HepG2 (cell line): ENCODE data around the gene HPCAL1. TPM values are rescaled to one million over a fixed set of nuclear protein-coding genes. Genes with fewer than 3 reads are reported as not detected.

ENCODE experiments used
- HMG20B ChIP-seq: conservative IDR thresholded peaks from 2 replicates; pipeline ENCODE4 v1.6.1; 2016; ENCODE audit warnings: missing genetic modification reagents, missing compliant biosample characterization
- MATR3 ChIP-seq: sonication (generic); formaldehyde crosslinking; IDR thresholded peaks from 2 replicates; pipeline ENCODE4 v1.4.0; 2020; ENCODE audit warnings: missing genetic modification reagents
- MIER2 ChIP-seq: IDR thresholded peaks from 2 replicates; pipeline ENCODE4 v1.6.1; 2016; ENCODE audit warnings: missing biosample characterization, missing genetic modification reagents
- NFYB ChIP-seq: sonication (generic); formaldehyde crosslinking; IDR thresholded peaks from 2 replicates; pipeline ENCODE4 v1.4.0; 2020; ENCODE audit warnings: missing genetic modification reagents
- SMAD1 ChIP-seq: sonication (generic); formaldehyde crosslinking; IDR thresholded peaks from 2 replicates; pipeline ENCODE4 v1.4.0; 2020; ENCODE audit warnings: missing genetic modification reagents, low read depth, mild to moderate bottlenecking, borderline replicate concordance
- TBX2 ChIP-seq: sonication (generic); formaldehyde crosslinking; IDR thresholded peaks from 2 replicates; pipeline ENCODE4 v1.5.0; 2020; ENCODE audit warnings: missing genetic modification reagents, mild to moderate bottlenecking, borderline replicate concordance
- TEAD2 ChIP-seq: sonication (generic); formaldehyde crosslinking; IDR thresholded peaks from 2 replicates; pipeline ENCODE4 v1.9.0; 2021; ENCODE audit warnings: missing genetic modification reagents
- ZNF460 ChIP-seq: sonication (generic); formaldehyde crosslinking; IDR thresholded peaks from 2 replicates; pipeline ENCODE4 v1.5.1; 2020; ENCODE audit warnings: missing genetic modification reagents, mild to moderate bottlenecking, borderline replicate concordance
- ZNF569 ChIP-seq: sonication (generic); formaldehyde crosslinking; IDR thresholded peaks from 2 replicates; pipeline ENCODE4 v1.5.0; 2020; ENCODE audit warnings: mild to moderate bottlenecking, missing genetic modification reagents, moderate library complexity, borderline replicate concordance
- ZNF709 ChIP-seq: sonication (generic); formaldehyde crosslinking; IDR thresholded peaks from 2 replicates; pipeline ENCODE4 v1.5.0; 2020; ENCODE audit warnings: mild to moderate bottlenecking, missing genetic modification reagents
- ZNF747 ChIP-seq: sonication (generic); formaldehyde crosslinking; IDR thresholded peaks from 2 replicates; pipeline ENCODE4 v1.8.1; 2023; ENCODE audit warnings: missing genetic modification reagents, mild to moderate bottlenecking, borderline replicate concordance
- polyA plus RNA-seq, 8 experiments: library from polyadenylated mRNA; depleted of rRNA in 3 of 8; stranded (reverse) in 7 of 8; unstranded in 1 of 8; fragments of >200 nt; fragmentation: Illumina TruSeq in 4 of 8; extraction: Trizol in 4 of 8; gene quantifications; 2 replicates each; pipeline versions ENCODE4 v1.2.1 to v1.2.3, GENCODE V29; 2011 to 2016; ENCODE audit warnings: low read depth in 4 of 8, missing spikeins in 1 of 8, mixed read lengths in 1 of 8; ENCODE audit not compliant: insufficient read depth in 1 of 8
- total RNA-seq, 5 experiments: library from RNA; depleted of rRNA; stranded (reverse); fragments of >200 nt; fragmentation: Illumina TruSeq; extraction: Trizol; gene quantifications; 2 replicates each; pipeline ENCODE4 v1.2.3, GENCODE V29; 2016; ENCODE audit warnings: low read depth in 1 of 5
- TF ChIP-seq, protein P1 (sequence below): IDR thresholded peaks from 2 replicates; pipeline ENCODE4 v1.6.1; 2016; ENCODE audit warnings: missing compliant biosample characterization, missing genetic modification reagents, borderline replicate concordance
- TF ChIP-seq, protein P2 (sequence below): sonication (generic); formaldehyde crosslinking; IDR thresholded peaks from 2 replicates; pipeline ENCODE4 v1.5.0; 2020; ENCODE audit warnings: mild to moderate bottlenecking, missing genetic modification reagents
- TF ChIP-seq, protein P3 (sequence below), 2 experiments: fragments of 450-650 bp in 1 of 2; sonication (generic) in 1 of 2; formaldehyde crosslinking; IDR thresholded peaks; 2 replicates each; pipeline versions ENCODE4 v1.5.0 to v1.8.0; 2020 to 2022; ENCODE audit warnings: mild to moderate bottlenecking in 1 of 2, missing genetic modification reagents in 1 of 2
- TF ChIP-seq, protein P4 (sequence below): sonication (generic); formaldehyde crosslinking; IDR thresholded peaks from 2 replicates; pipeline ENCODE4 v1.4.0; 2020; ENCODE audit warnings: missing genetic modification reagents, borderline replicate concordance
- TF ChIP-seq, protein P5 (sequence below), 2 experiments: sonication (generic) in 1 of 2; formaldehyde crosslinking in 1 of 2; IDR thresholded peaks; 2 replicates each; pipeline versions ENCODE4 v1.4.0 to v1.6.1; 2018 to 2020; ENCODE audit warnings: missing genetic modification reagents in 2 of 2, borderline replicate concordance in 1 of 2, low read depth in 1 of 2, mild to moderate bottlenecking in 1 of 2, missing biosample characterization in 1 of 2
- TF ChIP-seq, protein P6 (sequence below): sonication (generic); formaldehyde crosslinking; IDR thresholded peaks from 2 replicates; pipeline ENCODE4 v1.5.0; 2020; ENCODE audit warnings: mild to moderate bottlenecking, low read depth, missing genetic modification reagents, borderline replicate concordance

HPCAL1 gene
- total and polyA plus RNA-seq, 2 of the 13 experiments (the other 11 are each of a cell fraction or from before 2014, with no cell fraction given): 29.5 to 29.9 TPM

DNA sequence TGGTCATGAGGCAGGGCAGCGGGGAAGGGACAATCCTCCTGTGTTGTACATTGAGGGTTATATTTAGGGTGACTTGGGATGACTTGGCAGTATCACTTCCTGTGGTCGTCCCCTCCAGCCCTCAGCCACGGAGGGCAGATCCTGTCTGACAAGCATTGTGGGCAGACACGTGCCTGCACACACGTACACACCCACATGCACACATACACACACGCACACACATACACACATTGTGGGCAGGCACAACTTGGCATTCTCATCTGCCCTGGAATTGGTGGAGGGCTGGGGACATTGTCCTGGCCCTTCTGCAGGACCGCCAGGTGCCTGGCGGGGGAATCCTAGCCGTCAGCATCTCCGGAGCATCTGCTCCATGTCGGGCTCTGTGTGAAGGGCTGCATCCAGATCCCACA, 97.9 kb downstream of the HPCAL1 start (continued):
- no peak for TF ChIP-seq TEAD2 (CRISPR knock-in tag)
- TF ChIP-seq, protein P1, sequence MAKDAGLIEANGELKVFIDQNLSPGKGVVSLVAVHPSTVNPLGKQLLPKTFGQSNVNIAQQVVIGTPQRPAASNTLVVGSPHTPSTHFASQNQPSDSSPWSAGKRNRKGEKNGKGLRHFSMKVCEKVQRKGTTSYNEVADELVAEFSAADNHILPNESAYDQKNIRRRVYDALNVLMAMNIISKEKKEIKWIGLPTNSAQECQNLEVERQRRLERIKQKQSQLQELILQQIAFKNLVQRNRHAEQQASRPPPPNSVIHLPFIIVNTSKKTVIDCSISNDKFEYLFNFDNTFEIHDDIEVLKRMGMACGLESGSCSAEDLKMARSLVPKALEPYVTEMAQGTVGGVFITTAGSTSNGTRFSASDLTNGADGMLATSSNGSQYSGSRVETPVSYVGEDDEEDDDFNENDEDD: no peak
- no peak for TF ChIP-seq MATR3 (CRISPR knock-in tag)
- TF ChIP-seq NFYB (CRISPR knock-in tag): no peak
- TF ChIP-seq, protein P2, sequence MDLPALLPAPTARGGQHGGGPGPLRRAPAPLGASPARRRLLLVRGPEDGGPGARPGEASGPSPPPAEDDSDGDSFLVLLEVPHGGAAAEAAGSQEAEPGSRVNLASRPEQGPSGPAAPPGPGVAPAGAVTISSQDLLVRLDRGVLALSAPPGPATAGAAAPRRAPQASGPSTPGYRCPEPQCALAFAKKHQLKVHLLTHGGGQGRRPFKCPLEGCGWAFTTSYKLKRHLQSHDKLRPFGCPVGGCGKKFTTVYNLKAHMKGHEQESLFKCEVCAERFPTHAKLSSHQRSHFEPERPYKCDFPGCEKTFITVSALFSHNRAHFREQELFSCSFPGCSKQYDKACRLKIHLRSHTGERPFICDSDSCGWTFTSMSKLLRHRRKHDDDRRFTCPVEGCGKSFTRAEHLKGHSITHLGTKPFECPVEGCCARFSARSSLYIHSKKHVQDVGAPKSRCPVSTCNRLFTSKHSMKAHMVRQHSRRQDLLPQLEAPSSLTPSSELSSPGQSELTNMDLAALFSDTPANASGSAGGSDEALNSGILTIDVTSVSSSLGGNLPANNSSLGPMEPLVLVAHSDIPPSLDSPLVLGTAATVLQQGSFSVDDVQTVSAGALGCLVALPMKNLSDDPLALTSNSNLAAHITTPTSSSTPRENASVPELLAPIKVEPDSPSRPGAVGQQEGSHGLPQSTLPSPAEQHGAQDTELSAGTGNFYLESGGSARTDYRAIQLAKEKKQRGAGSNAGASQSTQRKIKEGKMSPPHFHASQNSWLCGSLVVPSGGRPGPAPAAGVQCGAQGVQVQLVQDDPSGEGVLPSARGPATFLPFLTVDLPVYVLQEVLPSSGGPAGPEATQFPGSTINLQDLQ (CRISPR knock-in tag): no peak
- TF ChIP-seq ZNF569 (CRISPR knock-in tag): no peak
- TF ChIP-seq ZNF460: no peak
- TF ChIP-seq, protein P3, sequence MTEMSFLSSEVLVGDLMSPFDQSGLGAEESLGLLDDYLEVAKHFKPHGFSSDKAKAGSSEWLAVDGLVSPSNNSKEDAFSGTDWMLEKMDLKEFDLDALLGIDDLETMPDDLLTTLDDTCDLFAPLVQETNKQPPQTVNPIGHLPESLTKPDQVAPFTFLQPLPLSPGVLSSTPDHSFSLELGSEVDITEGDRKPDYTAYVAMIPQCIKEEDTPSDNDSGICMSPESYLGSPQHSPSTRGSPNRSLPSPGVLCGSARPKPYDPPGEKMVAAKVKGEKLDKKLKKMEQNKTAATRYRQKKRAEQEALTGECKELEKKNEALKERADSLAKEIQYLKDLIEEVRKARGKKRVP (CRISPR knock-in tag; IDR thresholded peaks at IDR 0.05): no peak
- no peak; the same call in 1 of the 2 replicates for TF ChIP-seq ZNF747 (CRISPR knock-in tag)
- TF ChIP-seq, protein P4, sequence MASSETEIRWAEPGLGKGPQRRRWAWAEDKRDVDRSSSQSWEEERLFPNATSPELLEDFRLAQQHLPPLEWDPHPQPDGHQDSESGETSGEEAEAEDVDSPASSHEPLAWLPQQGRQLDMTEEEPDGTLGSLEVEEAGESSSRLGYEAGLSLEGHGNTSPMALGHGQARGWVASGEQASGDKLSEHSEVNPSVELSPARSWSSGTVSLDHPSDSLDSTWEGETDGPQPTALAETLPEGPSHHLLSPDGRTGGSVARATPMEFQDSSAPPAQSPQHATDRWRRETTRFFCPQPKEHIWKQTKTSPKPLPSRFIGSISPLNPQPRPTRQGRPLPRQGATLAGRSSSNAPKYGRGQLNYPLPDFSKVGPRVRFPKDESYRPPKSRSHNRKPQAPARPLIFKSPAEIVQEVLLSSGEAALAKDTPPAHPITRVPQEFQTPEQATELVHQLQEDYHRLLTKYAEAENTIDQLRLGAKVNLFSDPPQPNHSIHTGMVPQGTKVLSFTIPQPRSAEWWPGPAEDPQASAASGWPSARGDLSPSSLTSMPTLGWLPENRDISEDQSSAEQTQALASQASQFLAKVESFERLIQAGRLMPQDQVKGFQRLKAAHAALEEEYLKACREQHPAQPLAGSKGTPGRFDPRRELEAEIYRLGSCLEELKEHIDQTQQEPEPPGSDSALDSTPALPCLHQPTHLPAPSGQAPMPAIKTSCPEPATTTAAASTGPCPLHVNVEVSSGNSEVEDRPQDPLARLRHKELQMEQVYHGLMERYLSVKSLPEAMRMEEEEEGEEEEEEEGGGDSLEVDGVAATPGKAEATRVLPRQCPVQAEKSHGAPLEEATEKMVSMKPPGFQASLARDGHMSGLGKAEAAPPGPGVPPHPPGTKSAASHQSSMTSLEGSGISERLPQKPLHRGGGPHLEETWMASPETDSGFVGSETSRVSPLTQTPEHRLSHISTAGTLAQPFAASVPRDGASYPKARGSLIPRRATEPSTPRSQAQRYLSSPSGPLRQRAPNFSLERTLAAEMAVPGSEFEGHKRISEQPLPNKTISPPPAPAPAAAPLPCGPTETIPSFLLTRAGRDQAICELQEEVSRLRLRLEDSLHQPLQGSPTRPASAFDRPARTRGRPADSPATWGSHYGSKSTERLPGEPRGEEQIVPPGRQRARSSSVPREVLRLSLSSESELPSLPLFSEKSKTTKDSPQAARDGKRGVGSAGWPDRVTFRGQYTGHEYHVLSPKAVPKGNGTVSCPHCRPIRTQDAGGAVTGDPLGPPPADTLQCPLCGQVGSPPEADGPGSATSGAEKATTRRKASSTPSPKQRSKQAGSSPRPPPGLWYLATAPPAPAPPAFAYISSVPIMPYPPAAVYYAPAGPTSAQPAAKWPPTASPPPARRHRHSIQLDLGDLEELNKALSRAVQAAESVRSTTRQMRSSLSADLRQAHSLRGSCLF (CRISPR knock-in tag): no peak
- no peak for TF ChIP-seq ZNF709 (CRISPR knock-in tag)
- TF ChIP-seq TBX2 (CRISPR knock-in tag): peak; percentile 36; the same call in 1 of the 2 replicates
- no peak for TF ChIP-seq HMG20B (CRISPR knock-in tag)
- TF ChIP-seq MIER2 (CRISPR knock-in tag): no peak
- TF ChIP-seq, protein P5, sequence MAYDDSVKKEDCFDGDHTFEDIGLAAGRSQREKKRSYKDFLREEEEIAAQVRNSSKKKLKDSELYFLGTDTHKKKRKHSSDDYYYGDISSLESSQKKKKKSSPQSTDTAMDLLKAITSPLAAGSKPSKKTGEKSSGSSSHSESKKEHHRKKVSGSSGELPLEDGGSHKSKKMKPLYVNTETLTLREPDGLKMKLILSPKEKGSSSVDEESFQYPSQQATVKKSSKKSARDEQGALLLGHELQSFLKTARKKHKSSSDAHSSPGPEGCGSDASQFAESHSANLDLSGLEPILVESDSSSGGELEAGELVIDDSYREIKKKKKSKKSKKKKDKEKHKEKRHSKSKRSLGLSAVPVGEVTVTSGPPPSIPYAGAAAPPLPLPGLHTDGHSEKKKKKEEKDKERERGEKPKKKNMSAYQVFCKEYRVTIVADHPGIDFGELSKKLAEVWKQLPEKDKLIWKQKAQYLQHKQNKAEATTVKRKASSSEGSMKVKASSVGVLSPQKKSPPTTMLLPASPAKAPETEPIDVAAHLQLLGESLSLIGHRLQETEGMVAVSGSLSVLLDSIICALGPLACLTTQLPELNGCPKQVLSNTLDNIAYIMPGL (CRISPR knock-in tag; IDR thresholded peaks at IDR 0.05; ENCODE audit: borderline replicate concordance in 1 of 2, low read depth in 1 of 2): peak in 1 of 2 experiments; percentile 1; a peak in 1 of 4 replicates
- no peak for TF ChIP-seq SMAD1 (CRISPR knock-in tag)
- TF ChIP-seq, protein P6, sequence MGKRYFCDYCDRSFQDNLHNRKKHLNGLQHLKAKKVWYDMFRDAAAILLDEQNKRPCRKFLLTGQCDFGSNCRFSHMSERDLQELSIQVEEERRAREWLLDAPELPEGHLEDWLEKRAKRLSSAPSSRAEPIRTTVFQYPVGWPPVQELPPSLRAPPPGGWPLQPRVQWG (CRISPR knock-in tag): no peak; the same call in 1 of the 2 replicates
